IMR-90 (cell line): Measurements from ENCODE around the gene KRABD2.
A peak's percentile ranks its signal among the peaks of the same experiment; 100 is the strongest.

Experiments
- ATAC-seq: fragments of 200-7000 bp; cut with Tn5 transposase; 2 replicates; pipeline ENCODE4 v1.9.1; 2020; ENCODE audit warnings: low read depth, mild to moderate bottlenecking, moderate library complexity
- BruUV-seq: library from RNA; stranded (reverse); fragments of 400-500 nt; replicated peaks from 2 replicates; lab custom pipeline; 2021; lab: Mats Ljungman, UMichigan
- CTCF ChIA-PET: fragments of 300-600 bp; formaldehyde crosslinking; extraction: SDS; loops from one replicate; lab custom pipeline; 2021; ENCODE audit warnings: antibody characterized with exemption; lab: Yijun Ruan, JAX
- POLR2A ChIA-PET: fragments of 300-600 bp; sonication (Branson Sonifier 250); formaldehyde crosslinking; loops from one replicate; lab custom pipeline; 2022; ENCODE audit warnings: antibody characterized with exemption; ENCODE audit not compliant: unreplicated experiment; lab: Charles Lee
- DNase-seq: peaks from one replicate; pipeline ENCODE4 v3.0.0; 2013
- H2AFZ ChIP-seq: replicated peaks from 2 replicates; pipeline ENCODE3; 2013; ENCODE audit warnings: low read length, mild to moderate bottlenecking; ENCODE audit not compliant: poor library complexity
- H2AK5ac ChIP-seq: 2 replicates; pipeline ENCODE4 v1.6.1; 2013; ENCODE audit warnings: low read depth, low read length, inconsistent platforms
- H2AK9ac ChIP-seq: replicated peaks from 2 replicates; pipeline ENCODE3; 2013; ENCODE audit warnings: mild to moderate bottlenecking, low read depth, low read length, moderate library complexity; ENCODE audit not compliant: poor library complexity
- H2BK120ac ChIP-seq: 2 replicates; pipeline ENCODE4 v1.6.1; 2013; ENCODE audit warnings: low read depth, low read length, inconsistent platforms
- H2BK15ac ChIP-seq: 3 replicates; pipeline ENCODE4 v1.6.1; 2013; ENCODE audit warnings: low read depth, low read length, inconsistent platforms
- H2BK20ac ChIP-seq: 2 replicates; pipeline ENCODE4 v1.6.1; 2013; ENCODE audit warnings: low read depth, mild to moderate bottlenecking, inconsistent platforms, low read length, moderate library complexity
- H2BK5ac ChIP-seq: 2 replicates; pipeline ENCODE4 v1.6.1; 2013; ENCODE audit warnings: mild to moderate bottlenecking, low read depth, low read length, inconsistent platforms; ENCODE audit not compliant: poor library complexity, severe bottlenecking
- H3K14ac ChIP-seq: replicated peaks from 2 replicates; pipeline ENCODE4 v1.6.1; 2013; ENCODE audit warnings: low read depth, low read length, inconsistent platforms
- H3K18ac ChIP-seq: 2 replicates; pipeline ENCODE4 v1.6.1; 2013; ENCODE audit warnings: low read depth, low read length, control low read depth
- H3K23ac ChIP-seq: 2 replicates; pipeline ENCODE4 v1.6.1; 2013; ENCODE audit warnings: low read depth, low read length, inconsistent platforms
- H3K27ac ChIP-seq: 2 replicates; pipeline ENCODE4 v1.5.1; 2013; ENCODE audit warnings: mild to moderate bottlenecking, control low read depth, low read length; ENCODE audit not compliant: insufficient read depth
- H3K27me3 ChIP-seq: 2 replicates; pipeline ENCODE4 v1.6.1; 2013; ENCODE audit warnings: low read length; ENCODE audit not compliant: control insufficient read depth, insufficient read depth
- H3K36me3 ChIP-seq: 2 replicates; pipeline ENCODE4 v1.6.1; 2013; ENCODE audit warnings: low read length, mixed read lengths; ENCODE audit not compliant: control insufficient read depth, insufficient read depth
- H3K4ac ChIP-seq: 2 replicates; pipeline ENCODE4 v1.6.1; 2013; ENCODE audit warnings: low read depth, low read length, inconsistent platforms
- H3K4me1 ChIP-seq: 2 replicates; pipeline ENCODE4 v1.6.1; 2013; ENCODE audit warnings: low read length, mixed read lengths; ENCODE audit not compliant: control insufficient read depth, insufficient read depth
- H3K4me2 ChIP-seq: 2 replicates; pipeline ENCODE4 v1.6.1; 2013; ENCODE audit warnings: low read depth, mild to moderate bottlenecking, control low read depth, low read length, moderate library complexity
- H3K4me3 ChIP-seq: 2 replicates; pipeline ENCODE4 v1.5.1; 2013; ENCODE audit warnings: low read depth, mild to moderate bottlenecking, control low read depth, low read length, moderate library complexity; ENCODE audit not compliant: insufficient read depth
- H3K56ac ChIP-seq: 2 replicates; pipeline ENCODE4 v1.6.1; 2013; ENCODE audit warnings: low read length, inconsistent platforms; ENCODE audit not compliant: insufficient read depth; ENCODE audit errors: extremely low read depth
- H3K79me1 ChIP-seq, 2 experiments: 2 replicates each; pipeline ENCODE4 v1.6.1; 2013; ENCODE audit warnings: low read length in 2 of 2, inconsistent platforms in 1 of 2, low read depth in 1 of 2
- H3K9ac ChIP-seq: 2 replicates; pipeline ENCODE4 v1.6.1; 2013; ENCODE audit warnings: low read depth, low read length, control low read depth
- H3K9me1 ChIP-seq: 2 replicates; pipeline ENCODE4 v1.6.1; 2013; ENCODE audit warnings: low read length, inconsistent platforms; ENCODE audit not compliant: insufficient read depth
- H3K9me3 ChIP-seq: 2 replicates; pipeline ENCODE4 v1.6.1; 2013; ENCODE audit warnings: low read length; ENCODE audit not compliant: control insufficient read depth, insufficient read depth
- H4K20me1 ChIP-seq: 2 replicates; pipeline ENCODE4 v1.6.1; 2013; ENCODE audit warnings: low read length, inconsistent platforms; ENCODE audit not compliant: insufficient read depth
- H4K5ac ChIP-seq: 2 replicates; pipeline ENCODE4 v1.6.1; 2013; ENCODE audit warnings: mild to moderate bottlenecking, low read depth, low read length, control low read depth
- H4K8ac ChIP-seq, 2 experiments: 2 replicates each; pipeline ENCODE4 v1.6.1; 2013; ENCODE audit warnings: low read depth in 2 of 2, low read length in 2 of 2, control low read depth in 1 of 2, inconsistent platforms in 1 of 2
- H4K91ac ChIP-seq: 2 replicates; pipeline ENCODE4 v1.6.1; 2013; ENCODE audit warnings: low read depth, low read length, inconsistent platforms; ENCODE audit not compliant: insufficient read depth
- CEBPB ChIP-seq: IDR thresholded peaks from 2 replicates; pipeline ENCODE4 v1.6.1; 2012; ENCODE audit warnings: low read depth, low read length, improper control_type of control experiment
- MAFK ChIP-seq: IDR thresholded peaks from 2 replicates; pipeline ENCODE4 v1.6.1; 2012; ENCODE audit warnings: low read depth, low read length, improper control_type of control experiment
- RAD21 ChIP-seq: IDR thresholded peaks from 2 replicates; pipeline ENCODE4 v1.6.1; 2012; ENCODE audit warnings: low read length, improper control_type of control experiment
- RFX5 ChIP-seq: IDR thresholded peaks from 2 replicates; pipeline ENCODE4 v1.8.0; 2012; ENCODE audit warnings: low read depth, mild to moderate bottlenecking, low read length, moderate library complexity
- WGBS, 2 experiments: methylation state at CpG; one replicate each; pipeline versions ENCODE4 v1.1.5 to v1.1.7; 2013; ENCODE audit warnings: missing lambda C conversion rate in 2 of 2; ENCODE audit not compliant: insufficient read length in 1 of 2; ENCODE audit errors: extremely low coverage in 2 of 2; 5-methylcytosine and 5-hydroxymethylcytosine counted together
- dilution Hi-C: fragments of 300-500 bp; cut with HindIII; formaldehyde crosslinking; loops from one replicate; pipeline ENCODE4 v1.14.3; 2018; ENCODE audit warnings: low sequenced_read_pairs; ENCODE audit not compliant: unreplicated experiment
- in situ Hi-C: fragments of 300-500 bp; cut with MboI; formaldehyde crosslinking; loops from 3 replicates; pipeline ENCODE4 v1.14.3; 2019; ENCODE audit warnings: low sequenced_read_pairs, inconsistent platforms, mixed read lengths
- intact Hi-C: fragments of 100-400 bp; cut with micrococcal nuclease; formaldehyde crosslinking; loops from 2 replicates; pipeline ENCODE4 v1.10.0; 2022

KRABD2 gene

DNA sequence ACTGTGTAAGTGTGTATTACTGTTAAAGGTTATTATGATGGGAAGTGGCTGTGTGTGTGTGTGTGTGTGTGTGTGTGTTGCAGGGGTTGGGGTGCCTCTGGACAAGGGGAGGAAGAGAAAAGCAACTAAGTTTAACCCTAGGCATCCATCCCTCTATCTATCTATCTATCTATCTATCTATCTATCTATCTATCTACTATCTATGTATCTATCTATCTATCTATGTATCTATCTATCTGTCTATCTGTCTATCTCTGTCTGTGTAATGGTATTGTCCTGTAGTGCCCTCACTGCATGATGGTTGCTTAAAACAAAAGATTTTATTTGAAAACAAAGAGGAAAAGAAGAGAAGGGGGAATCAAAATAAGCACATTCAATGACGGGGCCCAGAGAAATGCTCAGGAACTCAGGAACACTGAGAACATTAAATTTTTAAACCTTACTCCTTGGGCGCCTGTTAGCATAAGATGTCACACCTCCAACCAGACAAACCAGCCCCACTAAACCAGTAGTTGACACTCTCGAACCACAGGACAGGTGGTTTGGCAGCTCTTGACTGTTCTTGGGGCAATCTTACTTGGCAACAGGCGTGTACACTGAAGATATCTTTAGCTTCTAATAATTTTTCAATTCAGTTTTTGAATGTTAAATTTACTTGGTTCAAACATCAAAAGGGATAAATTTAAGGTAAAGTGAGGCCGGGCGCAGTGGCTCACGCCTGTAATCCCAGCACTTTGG lies 11.6 kb upstream of the KRABD2 start:
- CTCF ChIA-PET, result interaction anchor here (0.5 kb wide), 1 partner anchor 48 kb away, joined by 3 read pairs; the partner anchor contains the start of gene ODF4

More for the DNA sequence above, 11.6 kb upstream of the KRABD2 start:
- Histone ChIP-seq H3K56ac (no peak overlapping the region), H2AK5ac (peak overlapping the region; percentile 30; the same call in 1 of the 2 replicates), H3K27me3 (no peaks in the 10 kb centered on the region), H4K91ac (no peak overlapping the region), H2AK9ac (no peak overlapping the region), H4K20me1 (peaks cover 8% of the 10 kb centered on the region; the same call in 1 of the 2 replicates), H3K79me1 (peaks cover 0 to 12% of the 10 kb centered on the region in 2 experiments; a peak in 1 of 4 replicates), H3K9me3 (no peaks in the 10 kb centered on the region), H2BK20ac (no peak overlapping the region), H3K18ac (no peak overlapping the region), H3K27ac (no peak overlapping the region), H2BK15ac (no peak overlapping the region), H2AFZ (no peak overlapping the region), H3K4me2 (no peak overlapping the region), H4K5ac (no peak overlapping the region), H2BK5ac (no peak overlapping the region), H3K4me1 (peaks cover 13% of the 10 kb centered on the region), H3K14ac (no peak overlapping the region), H3K9ac (no peak overlapping the region), H3K36me3 (no peaks in the 10 kb centered on the region), H3K4me3 (no peak overlapping the region), H4K8ac (no peak overlapping the region), H3K9me1 (peaks cover 4% of the 10 kb centered on the region), H3K4ac (no peak overlapping the region; the same call in 1 of the 2 replicates), H2BK120ac (no peak overlapping the region), H3K23ac (no peak overlapping the region)
- dilution Hi-C loops, result no loop called here
- no peak for DNase-seq
- no TSS peak for BruUV-seq
- no peak for TF ChIP-seq MAFK
- TF ChIP-seq RFX5, result no peak
- no peak for TF ChIP-seq RAD21
- no peak for TF ChIP-seq CEBPB
- POLR2A ChIA-PET, result interaction anchor here (0.6 kb wide), 1 partner anchor 62 kb away, joined by 3 read pairs; no protein-coding TSS in a partner anchor
- 90% methylated on average over 2 of the region's 7 CpGs; no CpG with 5 or more reads in 1 of the 2 experiments for WGBS, 2 experiments
- in situ Hi-C loops, result no loop called here
- ATAC-seq, result no peak
- intact Hi-C loops, result loop anchor here (10.0 kb wide), 1 partner anchor 237 kb away; no protein-coding TSS in a partner anchor
